Activated CD4-positive, alpha-beta T cell treated with anti-CD3 and anti-CD28 coated beads for 36 hours (primary cell): ENCODE data around the gene ASPHD1. TPM values are rescaled to one million over a fixed set of nuclear protein-coding genes. Genes with fewer than 3 reads are reported as not detected.
"Not testable (repeated sequence)": the region's sequence is repeated elsewhere in the genome, so short reads cannot be mapped to it uniquely, and the experiment has no call there.

Experiments
- ATAC-seq: fragments of 200-7000 bp; cut with Tn5 transposase; one replicate; pipeline ENCODE4 v1.10.0; 2021; ENCODE audit warnings: mild to moderate bottlenecking, moderate library complexity
- CTCF ChIA-PET: fragments of 350-600 bp; sonication (Branson Sonifier 250); formaldehyde crosslinking; loops from one replicate; lab custom pipeline; 2021; ENCODE audit warnings: antibody characterized with exemption; lab: Charles Lee
- POLR2A ChIA-PET: fragments of 350-600 bp; sonication (Branson Sonifier 250); formaldehyde crosslinking; loops from one replicate; lab custom pipeline; 2021; ENCODE audit warnings: antibody characterized with exemption, inconsistent platforms; lab: Charles Lee
- DNase-seq: peaks from one replicate; pipeline ENCODE4 v3.0.0-alpha.2; 2020
- H3K27ac Mint-ChIP-seq: one replicate; pipeline ENCODE4 v1.8.0; 2021; ENCODE audit warnings: mixed read lengths
- H3K27me3 Mint-ChIP-seq: one replicate; pipeline ENCODE4 v1.8.0; 2021; ENCODE audit warnings: mixed read lengths
- H3K36me3 Mint-ChIP-seq: one replicate; pipeline ENCODE4 v1.8.0; 2021; ENCODE audit warnings: low read depth, mixed read lengths
- H3K4me1 Mint-ChIP-seq: one replicate; pipeline ENCODE4 v1.8.0; 2021; ENCODE audit warnings: mixed read lengths
- H3K4me3 Mint-ChIP-seq: one replicate; pipeline ENCODE4 v1.8.0; 2021; ENCODE audit warnings: mild to moderate bottlenecking, moderate library complexity, mixed read lengths
- H3K9me3 Mint-ChIP-seq: one replicate; pipeline ENCODE4 v1.8.0; 2021; ENCODE audit warnings: low read depth, mixed read lengths
- intact Hi-C, 2 experiments: fragments of 100-400 bp; cut with DNase I in 1 of 2; cut with micrococcal nuclease in 1 of 2; formaldehyde crosslinking; loops; one replicate each; pipeline versions ENCODE4 v1.14.2 to v1.15.1; 2022 to 2024; cut with DNase I, micrococcal nuclease
- total RNA-seq, 2 experiments: library from RNA; stranded (reverse); gene quantifications; one replicate each; pipeline ENCODE4 v1.2.3, GENCODE V29; 2021

ASPHD1 gene
- total RNA-seq, 2 experiments from 2014 or later, result 2.7 to 3.2 TPM

GRCh38 chr16:29906520-29907244 lies 6.4 kb downstream of the ASPHD1 start:
- ChIA-PET POLR2A (no interaction called here), CTCF (interaction anchor here (1.0 to 1.2 kb wide), 2 partner anchors 16 to 58 kb away, joined by 3 read pairs; no protein-coding TSS in a partner anchor)
- no peak for ATAC-seq
- Mint-ChIP-seq H3K4me1 (peaks cover 3% of the 10 kb centered on the region), H3K36me3 (peaks cover 6% of the 10 kb centered on the region), H3K4me3 (no peak overlapping the region), H3K27me3 (no peaks in the 10 kb centered on the region), H3K9me3 (no peaks in the 10 kb centered on the region), H3K27ac (no peak overlapping the region)
- DNase-seq, result no peak
- intact Hi-C loops, result no loop called here

- POLR2A ChIA-PET, result no interaction called here
- Mint-ChIP-seq H3K27ac (no peak overlapping the region), H3K9me3 (no peaks in the 10 kb centered on the region), H3K4me3 (no peak overlapping the region), H3K36me3 (peaks cover 8% of the 10 kb centered on the region), H3K27me3 (no peaks in the 10 kb centered on the region), H3K4me1 (peaks cover 3% of the 10 kb centered on the region)
- CTCF ChIA-PET, result interaction anchor here (0.6 to 1.2 kb wide), 3 partner anchors 14 to 60 kb away, joined by 3 read pairs; no protein-coding TSS in a partner anchor
- DNase-seq (no peak), ATAC-seq (no peak)
- intact Hi-C loops, result no loop called here
These were observed 7.7 kb downstream of the ASPHD1 start for GRCh38 chr16:29907973-29908372.

GRCh38 chr16:29908719-29909220 lies 8.5 kb downstream of the ASPHD1 start:
- POLR2A ChIA-PET, result no interaction called here
- no peak overlapping the region for H3K4me3 Mint-ChIP-seq
- DNase-seq, result no peak
- intact Hi-C loops, result no loop called here
- no peak for ATAC-seq
- peaks cover 13% of the 10 kb centered on the region for H3K36me3 Mint-ChIP-seq
- H3K27me3 Mint-ChIP-seq, result no peaks in the 10 kb centered on the region
- CTCF ChIA-PET, result no interaction called here
- no peaks in the 10 kb centered on the region for H3K9me3 Mint-ChIP-seq
- H3K4me1 Mint-ChIP-seq, result no peaks in the 10 kb centered on the region
- H3K27ac Mint-ChIP-seq, result no peak overlapping the region

- ChIA-PET POLR2A (no interaction called here), CTCF (interaction anchor here (1.0 kb wide), 1 partner anchor 19 kb away, joined by 4 read pairs; no protein-coding TSS in a partner anchor)
- H3K4me1 Mint-ChIP-seq, result no peaks in the 10 kb centered on the region
- no peaks in the 10 kb centered on the region for H3K27me3 Mint-ChIP-seq
- H3K27ac Mint-ChIP-seq, result no peak overlapping the region
- DNase-seq (no peak), ATAC-seq (no peak)
- no peak overlapping the region for H3K4me3 Mint-ChIP-seq
- H3K36me3 Mint-ChIP-seq, result peaks cover 16% of the 10 kb centered on the region
- no peaks in the 10 kb centered on the region for H3K9me3 Mint-ChIP-seq
- intact Hi-C loops, result no loop called here
These were observed 9.1 kb downstream of the ASPHD1 start for GRCh38 chr16:29909391-29909790.

- H3K4me1 Mint-ChIP-seq, intact Hi-C loops, H3K27ac Mint-ChIP-seq, H3K27me3 Mint-ChIP-seq, H3K4me3 Mint-ChIP-seq, ATAC-seq, POLR2A ChIA-PET, H3K9me3 Mint-ChIP-seq, DNase-seq: not testable (repeated sequence)
- CTCF ChIA-PET, result interaction anchor here (1.0 kb wide), 1 partner anchor 19 kb away, joined by 4 read pairs; no protein-coding TSS in a partner anchor
- peaks cover 16% of the 10 kb centered on the region for H3K36me3 Mint-ChIP-seq
These were observed 9.6 kb downstream of the ASPHD1 start for GRCh38 chr16:29909851-29910250.

GRCh38 chr16:29910819-29911675 lies 10.8 kb downstream of the ASPHD1 start:
- no peaks in the 10 kb centered on the region for H3K4me1 Mint-ChIP-seq
- H3K9me3 Mint-ChIP-seq, result no peaks in the 10 kb centered on the region
- no peaks in the 10 kb centered on the region for H3K27me3 Mint-ChIP-seq
- H3K27ac Mint-ChIP-seq, result no peak overlapping the region
- CTCF ChIA-PET, result interaction anchor here (0.6 kb wide), 1 partner anchor 148 kb away, joined by 3 read pairs; no protein-coding TSS in a partner anchor
- no peak for DNase-seq
- intact Hi-C loops, result no loop called here
- POLR2A ChIA-PET, result no interaction called here
- no peak overlapping the region for H3K4me3 Mint-ChIP-seq
- peaks cover 16% of the 10 kb centered on the region for H3K36me3 Mint-ChIP-seq
- no peak for ATAC-seq

- Mint-ChIP-seq H3K36me3 (peaks cover 13% of the 10 kb centered on the region), H3K9me3 (no peaks in the 10 kb centered on the region), H3K27ac (no peak overlapping the region), H3K4me1 (no peaks in the 10 kb centered on the region), H3K27me3 (no peaks in the 10 kb centered on the region), H3K4me3 (no peak overlapping the region)
- POLR2A ChIA-PET, result interaction anchor here (1.3 kb wide), 1 partner anchor 10 kb away, joined by 3 read pairs; no protein-coding TSS in a partner anchor
- CTCF ChIA-PET, result no interaction called here
- DNase-seq (no peak), ATAC-seq (no peak)
- intact Hi-C loops, result no loop called here
These were observed 11.4 kb downstream of the ASPHD1 start for GRCh38 chr16:29911676-29912010.

GRCh38 chr16:29912087-29912486 lies 11.8 kb downstream of the ASPHD1 start:
- POLR2A ChIA-PET, result interaction anchor here (1.3 kb wide), 1 partner anchor 10 kb away, joined by 3 read pairs; no protein-coding TSS in a partner anchor
- H3K9me3 Mint-ChIP-seq, result no peaks in the 10 kb centered on the region
- DNase-seq (no peak), ATAC-seq (no peak)
- intact Hi-C loops, result no loop called here
- no peaks in the 10 kb centered on the region for H3K4me1 Mint-ChIP-seq
- CTCF ChIA-PET, result no interaction called here
- H3K36me3 Mint-ChIP-seq, result peaks cover 13% of the 10 kb centered on the region
- H3K27ac Mint-ChIP-seq, result no peak overlapping the region
- H3K27me3 Mint-ChIP-seq, result no peaks in the 10 kb centered on the region
- no peak overlapping the region for H3K4me3 Mint-ChIP-seq

GRCh38 chr16:29913514-29913913 lies 13.2 kb downstream of the ASPHD1 start:
- ATAC-seq (no peak), DNase-seq (no peak)
- ChIA-PET POLR2A (no interaction called here), CTCF (interaction anchor here (0.9 to 1.4 kb wide), 2 partner anchors 37 to 119 kb away, joined by 3 read pairs; no protein-coding TSS in a partner anchor)
- intact Hi-C loops, result no loop called here
- Mint-ChIP-seq H3K4me1 (no peaks in the 10 kb centered on the region), H3K9me3 (no peaks in the 10 kb centered on the region), H3K4me3 (no peak overlapping the region), H3K36me3 (peaks cover 13% of the 10 kb centered on the region), H3K27me3 (no peaks in the 10 kb centered on the region), H3K27ac (no peak overlapping the region)

- H3K27me3 Mint-ChIP-seq, result no peaks in the 10 kb centered on the region
- POLR2A ChIA-PET, result interaction anchor here (1.4 kb wide), 1 partner anchor 11 kb away, joined by 5 read pairs; the partner anchor contains the start of gene KCTD13
- H3K36me3 Mint-ChIP-seq, result peaks cover 19% of the 10 kb centered on the region
- peaks cover 2% of the 10 kb centered on the region for H3K4me1 Mint-ChIP-seq
- CTCF ChIA-PET, result interaction anchor here (1.1 to 1.7 kb wide), 2 partner anchors 15 to 116 kb away, joined by 3 to 5 read pairs; no protein-coding TSS in a partner anchor
- DNase-seq, result no peak
- no peaks in the 10 kb centered on the region for H3K9me3 Mint-ChIP-seq
- ATAC-seq, result no peak
- intact Hi-C loops, result no loop called here
- no peak overlapping the region for H3K27ac Mint-ChIP-seq
- no peak overlapping the region for H3K4me3 Mint-ChIP-seq
These were observed 15.4 kb downstream of the ASPHD1 start for GRCh38 chr16:29915590-29916247.

- Mint-ChIP-seq H3K36me3 (peaks cover 23% of the 10 kb centered on the region), H3K27ac (no peak overlapping the region), H3K27me3 (no peaks in the 10 kb centered on the region), H3K9me3 (no peaks in the 10 kb centered on the region), H3K4me1 (peaks cover 5% of the 10 kb centered on the region), H3K4me3 (no peak overlapping the region)
- intact Hi-C loops, result no loop called here
- CTCF ChIA-PET, result interaction anchor here (0.6 to 1.9 kb wide), 4 partner anchors 9 to 115 kb away, joined by 3 to 7 read pairs (median 4); partner anchors contain the start of gene KCTD13
- POLR2A ChIA-PET, result interaction anchor here (1.4 kb wide), 1 partner anchor 9 kb away, joined by 5 read pairs; the partner anchor contains the start of gene KCTD13
- ATAC-seq (no peak), DNase-seq (no peak)
These were observed 16.7 kb downstream of the ASPHD1 start for GRCh38 chr16:29916979-29917378.
